Measurements from ENCODE around the gene TOGARAM2. TPM values are rescaled to one million over a fixed set of nuclear protein-coding genes. Genes with fewer than 3 reads are reported as not detected.

TOGARAM2 gene
- total RNA-seq, 2 experiments from 2014 or later = 0.03 TPM; not detected in 1

DNA sequence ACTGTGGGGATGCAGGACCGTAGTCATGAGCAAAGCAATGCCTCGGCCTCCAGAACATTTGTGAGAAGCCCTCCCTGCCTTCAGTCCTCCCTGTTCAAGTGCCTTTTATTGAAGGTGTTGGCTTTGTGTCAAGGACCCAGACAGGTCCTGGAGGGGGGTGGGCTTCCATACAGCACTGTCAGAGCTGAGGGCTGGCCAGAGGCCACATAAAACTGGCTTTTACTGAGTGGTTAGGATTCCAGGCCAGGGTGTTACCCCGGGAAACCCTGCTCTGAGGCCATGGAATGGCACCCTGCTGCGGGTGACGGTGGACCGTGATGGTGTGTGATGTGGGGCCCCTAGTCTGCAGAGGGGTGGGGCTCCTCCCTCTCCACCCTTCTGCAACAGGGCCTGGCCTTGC is 41.6 kb downstream of the TOGARAM2 start:
- intact Hi-C loops (cut with micrococcal nuclease; ENCODE audit: unreplicated experiment) = no loop called here
- H3K4me1 ChIP-seq (ENCODE audit: insufficient read depth, low read length, poor library complexity, severe bottlenecking) = no peaks in the 10 kb centered on the region
- no peaks in the 10 kb centered on the region for H4K20me1 ChIP-seq (ENCODE audit: insufficient read depth, low read length)
- no TSS peak for BruUV-seq (replicated peaks)
- H3K9me3 ChIP-seq (ENCODE audit: low read length) = no peaks in the 10 kb centered on the region
- no peak overlapping the region for H3K27ac ChIP-seq (ENCODE audit: low read depth, low read length, poor library complexity, severe bottlenecking)
- H3K4me2 ChIP-seq (ENCODE audit: low read length) = no peak overlapping the region
- ChIA-PET CTCF (ENCODE audit: unreplicated experiment) (no interaction called here), POLR2A (no interaction called here)
- TF ChIP-seq EZH2phosphoT487 (IDR thresholded peaks at IDR 0.05; ENCODE audit: borderline replicate concordance, low read depth, low read length) = no peak
- TF ChIP-seq, protein P1, sequence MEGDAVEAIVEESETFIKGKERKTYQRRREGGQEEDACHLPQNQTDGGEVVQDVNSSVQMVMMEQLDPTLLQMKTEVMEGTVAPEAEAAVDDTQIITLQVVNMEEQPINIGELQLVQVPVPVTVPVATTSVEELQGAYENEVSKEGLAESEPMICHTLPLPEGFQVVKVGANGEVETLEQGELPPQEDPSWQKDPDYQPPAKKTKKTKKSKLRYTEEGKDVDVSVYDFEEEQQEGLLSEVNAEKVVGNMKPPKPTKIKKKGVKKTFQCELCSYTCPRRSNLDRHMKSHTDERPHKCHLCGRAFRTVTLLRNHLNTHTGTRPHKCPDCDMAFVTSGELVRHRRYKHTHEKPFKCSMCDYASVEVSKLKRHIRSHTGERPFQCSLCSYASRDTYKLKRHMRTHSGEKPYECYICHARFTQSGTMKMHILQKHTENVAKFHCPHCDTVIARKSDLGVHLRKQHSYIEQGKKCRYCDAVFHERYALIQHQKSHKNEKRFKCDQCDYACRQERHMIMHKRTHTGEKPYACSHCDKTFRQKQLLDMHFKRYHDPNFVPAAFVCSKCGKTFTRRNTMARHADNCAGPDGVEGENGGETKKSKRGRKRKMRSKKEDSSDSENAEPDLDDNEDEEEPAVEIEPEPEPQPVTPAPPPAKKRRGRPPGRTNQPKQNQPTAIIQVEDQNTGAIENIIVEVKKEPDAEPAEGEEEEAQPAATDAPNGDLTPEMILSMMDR (conservative IDR thresholded peaks at IDR 0.05; ENCODE audit: low read length) = no peak
- no peaks in the 10 kb centered on the region for H3K79me2 ChIP-seq (ENCODE audit: insufficient read depth, low read depth, low read length)
- H3K36me3 ChIP-seq (ENCODE audit: insufficient read depth, low read length) = no peaks in the 10 kb centered on the region
- H2AFZ ChIP-seq (ENCODE audit: low read length) = no peak overlapping the region
- H3K9me2 ChIP-seq (ENCODE audit: insufficient read depth, low read length) = no peaks in the 10 kb centered on the region
- no peak for DNase-seq (ENCODE audit: low spot score)
- H3K4me3 ChIP-seq (ENCODE audit: low read depth, low read length, poor library complexity, severe bottlenecking) = no peak overlapping the region

DNA sequence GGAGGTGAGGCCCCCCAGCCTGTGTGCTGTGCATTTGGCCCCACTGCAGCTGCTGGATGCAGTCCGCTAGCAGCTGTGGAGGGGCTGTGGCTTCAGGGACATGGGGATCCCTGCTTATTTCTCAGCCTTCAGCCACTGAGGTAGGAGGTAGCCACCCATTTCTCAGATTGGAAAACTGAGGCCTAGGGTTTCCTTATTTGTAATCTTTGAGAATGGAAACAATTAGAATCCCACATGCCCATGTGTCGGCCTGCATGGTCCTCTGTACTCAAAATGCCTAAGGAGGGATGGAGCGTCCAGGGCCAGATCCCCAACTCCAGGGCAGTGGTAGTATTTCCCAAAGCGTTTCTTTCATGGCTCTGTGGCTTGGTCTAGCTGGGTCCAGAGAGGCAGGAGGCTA is 42.1 kb downstream of the TOGARAM2 start:
- POLR2A ChIA-PET = no interaction called here
- no peak overlapping the region for H3K27ac ChIP-seq (ENCODE audit: low read depth, low read length, poor library complexity, severe bottlenecking)
- H2AFZ ChIP-seq (ENCODE audit: low read length) = no peak overlapping the region
- BruUV-seq (replicated peaks) = no TSS peak
- intact Hi-C loops (cut with micrococcal nuclease; ENCODE audit: unreplicated experiment) = no loop called here
- CTCF ChIA-PET (ENCODE audit: unreplicated experiment) = no interaction called here
- H3K79me2 ChIP-seq (ENCODE audit: insufficient read depth, low read depth, low read length) = no peaks in the 10 kb centered on the region
- no peaks in the 10 kb centered on the region for H3K9me3 ChIP-seq (ENCODE audit: low read length)
- no peaks in the 10 kb centered on the region for H4K20me1 ChIP-seq (ENCODE audit: insufficient read depth, low read length)
- DNase-seq (ENCODE audit: low spot score) = no peak
- H3K4me1 ChIP-seq (ENCODE audit: insufficient read depth, low read length, poor library complexity, severe bottlenecking) = no peaks in the 10 kb centered on the region
- H3K4me3 ChIP-seq (ENCODE audit: low read depth, low read length, poor library complexity, severe bottlenecking) = no peak overlapping the region
- no peaks in the 10 kb centered on the region for H3K9me2 ChIP-seq (ENCODE audit: insufficient read depth, low read length)
- H3K4me2 ChIP-seq (ENCODE audit: low read length) = no peak overlapping the region
- H3K36me3 ChIP-seq (ENCODE audit: insufficient read depth, low read length) = no peaks in the 10 kb centered on the region
- TF ChIP-seq, protein P1 (conservative IDR thresholded peaks at IDR 0.05; ENCODE audit: low read length) = no peak
- no peak for TF ChIP-seq EZH2phosphoT487 (IDR thresholded peaks at IDR 0.05; ENCODE audit: borderline replicate concordance, low read depth, low read length)

DNA sequence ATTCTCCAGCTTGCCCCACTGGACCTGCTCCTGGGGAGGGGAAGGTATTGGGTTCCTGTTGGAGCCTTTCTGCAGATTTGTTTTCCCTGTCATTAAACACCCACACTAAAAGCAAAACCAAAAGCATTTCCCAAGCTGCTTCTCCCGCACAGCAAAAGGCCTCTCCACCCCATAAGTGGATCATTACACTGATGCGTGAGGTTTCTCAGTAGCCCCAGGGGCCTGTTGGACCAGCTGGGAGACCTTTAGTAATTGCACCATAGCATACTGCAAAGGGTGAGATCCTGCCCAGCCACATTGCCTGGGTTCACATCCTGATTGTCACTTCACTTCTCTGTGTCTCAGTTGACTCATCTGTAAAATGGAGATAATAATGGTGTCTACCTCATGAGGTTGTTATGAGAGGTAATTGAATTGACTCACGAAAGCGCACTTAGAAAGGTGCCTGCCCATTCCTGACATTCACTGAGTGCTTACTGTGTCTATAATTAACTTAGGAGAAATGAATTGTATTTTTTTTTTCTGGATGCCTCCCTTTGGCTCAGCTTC is 43.9 kb downstream of the TOGARAM2 start:
- no peak for DNase-seq (ENCODE audit: low spot score)
- Histone ChIP-seq H4K20me1 (ENCODE audit: insufficient read depth, low read length) (no peaks in the 10 kb centered on the region), H3K4me3 (ENCODE audit: low read depth, low read length, poor library complexity, severe bottlenecking) (no peak overlapping the region), H3K27ac (ENCODE audit: low read depth, low read length, poor library complexity, severe bottlenecking) (no peak overlapping the region), H3K4me1 (ENCODE audit: insufficient read depth, low read length, poor library complexity, severe bottlenecking) (no peaks in the 10 kb centered on the region), H3K79me2 (ENCODE audit: insufficient read depth, low read depth, low read length) (no peaks in the 10 kb centered on the region), H3K9me2 (ENCODE audit: insufficient read depth, low read length) (no peaks in the 10 kb centered on the region), H3K9me3 (ENCODE audit: low read length) (no peaks in the 10 kb centered on the region), H2AFZ (ENCODE audit: low read length) (no peak overlapping the region), H3K4me2 (ENCODE audit: low read length) (no peak overlapping the region), H3K36me3 (ENCODE audit: insufficient read depth, low read length) (no peaks in the 10 kb centered on the region)
- TF ChIP-seq, protein P1 (conservative IDR thresholded peaks at IDR 0.05; ENCODE audit: low read length) = no peak
- TF ChIP-seq EZH2phosphoT487 (IDR thresholded peaks at IDR 0.05; ENCODE audit: borderline replicate concordance, low read depth, low read length) = no peak
- CTCF ChIA-PET (ENCODE audit: unreplicated experiment) = no interaction called here
- intact Hi-C loops (cut with micrococcal nuclease; ENCODE audit: unreplicated experiment) = no loop called here
- POLR2A ChIA-PET = interaction anchor here (0.9 kb wide), 1 partner anchor 10 kb away, joined by 6 read pairs; no protein-coding TSS in a partner anchor
- no TSS peak for BruUV-seq (replicated peaks)

All from OCI-LY7 (cell line).